Measurements from ENCODE around the gene MRRF. TPM values are rescaled to one million over a fixed set of nuclear protein-coding genes. Genes with fewer than 3 reads are reported as not detected.

Gene MRRF
- total RNA-seq = 37.6 and 48.5 TPM in 2 replicates

GRCh38 chr9:122264360-122265148, at the start of gene MRRF, which contains the start of gene RBM18:
TSS of gene MRRF (plus strand) at chr9:122264882. CDS start at chr9:122270892, 6,010 bp downstream.
TSS of gene RBM18 (minus strand) at chr9:122264840. CDS start at chr9:122261492, 3,348 bp downstream.

GRCh38 chr9:122228568-122229484, 35.9 kb upstream of the MRRF start, which contains the start of gene LHX6:
TSS of gene LHX6 (minus strand) at chr9:122228957. CDS start at chr9:122228740, 217 bp downstream.

GRCh38 chr9:122370869-122371755, 106.4 kb downstream of the MRRF start, which contains the start of gene PTGS1:
TSS of gene PTGS1 (plus strand) at chr9:122371024. CDS start at chr9:122371085, 61 bp downstream.

Other genes starting within 250 kb of the MRRF start
- gene TTLL11, start 171.6 kb upstream of the MRRF start, total RNA-seq = 5.1 and 6.2 TPM in 2 replicates
- gene NDUFA8, start 105.1 kb upstream of the MRRF start, total RNA-seq = 62.1 and 63.2 TPM in 2 replicates
- gene MORN5, start 105.0 kb upstream of the MRRF start, total RNA-seq = not detected in 2 replicates
- gene LHX6, start 35.9 kb upstream of the MRRF start, total RNA-seq = 0.42 TPM in 1 of 2 replicates, not detected in the other
- 5.5 and 11.4 TPM in 2 replicates for gene RBM18, start within 50 bp of the MRRF start, total RNA-seq
- gene PTGS1, start 106.1 kb downstream of the MRRF start, total RNA-seq = 4.2 and 4.7 TPM in 2 replicates
- not detected in 2 replicates for gene OR1J1, start 213.0 kb downstream of the MRRF start, total RNA-seq
- not detected in 2 replicates for gene OR1J2, start 245.9 kb downstream of the MRRF start, total RNA-seq